Ovary (tissue), 9 donors: ENCODE measurements around the gene UQCRC1. TPM values are rescaled to one million over a fixed set of nuclear protein-coding genes. Genes with fewer than 3 reads are reported as not detected.

Experiments used
- DNase-seq, 5 donors: peaks; one replicate each; pipeline ENCODE4 v3.0.0-alpha.2; 2019 to 2020
- H3K27ac ChIP-seq, 2 donors: fragments of 200-600 bp; one replicate each; pipeline versions ENCODE4 v1.5.1 to v1.8.0; 2019 to 2022
- H3K27me3 ChIP-seq: fragments of 200-600 bp; one replicate; pipeline ENCODE4 v1.8.0; 2022
- H3K36me3 ChIP-seq: fragments of 200-600 bp; sonication (generic); one replicate; pipeline ENCODE4 v1.5.1; 2019
- H3K4me1 ChIP-seq: one replicate; pipeline ENCODE4 v1.8.1; 2013; ENCODE audit warnings: mild to moderate bottlenecking, moderate library complexity; ENCODE audit not compliant: insufficient read depth
- H3K4me3 ChIP-seq: fragments of 200-600 bp; sonication (generic); one replicate; pipeline ENCODE4 v1.5.1; 2017
- H3K9me3 ChIP-seq, 2 donors: fragments of 200-600 bp in 1 of 2; sonication (generic) in 1 of 2; one replicate each; pipeline versions ENCODE4 v1.5.1 to v1.8.1; 2013 to 2019; ENCODE audit warnings: mild to moderate bottlenecking in 1 of 2, moderate library complexity in 1 of 2
- CTCF ChIP-seq, 3 donors: fragments of 450-650 bp in 2 of 3; fragments of 200-600 bp in 1 of 3; IDR thresholded peaks; one replicate each; pipeline versions ENCODE4 v1.5.1 to v1.8.0; 2016 to 2022; ENCODE audit warnings: antibody characterized with exemption in 3 of 3, mild to moderate bottlenecking in 1 of 3
- EP300 ChIP-seq: sonication (generic); formaldehyde crosslinking; IDR thresholded peaks from one replicate; pipeline ENCODE4 v1.6.1; 2017; ENCODE audit warnings: antibody characterized with exemption
- POLR2A ChIP-seq: fragments of 450-650 bp; IDR thresholded peaks from one replicate; pipeline ENCODE4 v1.6.1; 2017; ENCODE audit warnings: antibody characterized with exemption, mild to moderate bottlenecking, moderate library complexity
- WGBS, 3 donors: extraction: QIAGEN DNeasy Blood & Tissue Kit in 1 of 3; methylation state at CpG; one replicate each; pipeline versions ENCODE4 v1.1.5 to v1.1.7; 2013 to 2017; 5-methylcytosine and 5-hydroxymethylcytosine counted together
- intact Hi-C, 4 donors: fragments of 100-400 bp; cut with DNase I; formaldehyde crosslinking; loops; one replicate each; pipeline versions ENCODE4 v1.11.0 to v1.15.1; 2022 to 2023
- polyA plus RNA-seq, 2 donors: library from polyadenylated mRNA; stranded (reverse); fragments of 200-250 nt in 1 of 2; fragments of 350-450 nt in 1 of 2; fragmentation: Illumina TruSeq in 1 of 2; extraction: RNeasy Lipid Tissue Mini Kit (QIAGEN cat#74804) in 1 of 2; gene quantifications; one replicate each; pipeline ENCODE4 v1.2.3, GENCODE V29; 2013 to 2014
- total RNA-seq, 7 donors: library from RNA; depleted of rRNA in 2 of 7; stranded (reverse); fragments of >200 nt in 2 of 7; fragmentation: NEBNext Ultra II Directional in 3 of 7; extraction: Animal tissue kit (Norgen Biotek cat#: 25700) in 3 of 7; gene quantifications; one replicate each; pipeline versions ENCODE4 v1.1.0 to v1.2.4, GENCODE V29; 2016 to 2023
- donor health status: DM: no; HTN: no; CAD: no; lungs with moderate emphysema.
- donor health status: DM: no; HTN: no; CAD: no.
- donor health status: Bipolar disorder and iron deficiency.
- donor health status: DM: yes; HTN: yes; CAD: no.
- donor health status: DM: no; HTN: no; CAD: no.
- donor health status: DM: yes; HTN: yes; CAD: no.

The UQCRC1 gene
- total and polyA plus RNA-seq, 9 donors, result 102 to 153 (median 118) TPM

- DNase-seq, result no peak
- TF ChIP-seq CTCF (IDR thresholded peaks at IDR 0.05), result no peak
- no peak for TF ChIP-seq EP300
- no peak for TF ChIP-seq POLR2A
Measured at GRCh38 chr3:48567500-48567899, 41.9 kb downstream of the UQCRC1 start.

GRCh38 chr3:48567090-48567489, 42.4 kb downstream of the UQCRC1 start:
- H3K27me3 ChIP-seq, result no peaks in the 10 kb centered on the region
- WGBS, 3 donors, result 86 to 88% (median 87%) methylated on average over 5 of the region's 5 CpGs
- DNase-seq, result no peak
- TF ChIP-seq POLR2A (no peak), EP300 (no peak), CTCF (IDR thresholded peaks at IDR 0.05) (no peak)
- intact Hi-C loops, result no loop called here
- no peak overlapping the region for H3K4me3 ChIP-seq
- no peaks in the 10 kb centered on the region for H3K4me1 ChIP-seq
- no peak overlapping the region for H3K27ac ChIP-seq
- no peaks in the 10 kb centered on the region for H3K9me3 ChIP-seq
- no peaks in the 10 kb centered on the region for H3K36me3 ChIP-seq

More at GRCh38 chr3:48567500-48567899, 41.9 kb downstream of the UQCRC1 start:
- intact Hi-C loops, result no loop called here
- Histone ChIP-seq H3K4me1 (no peaks in the 10 kb centered on the region), H3K27ac (no peak overlapping the region), H3K27me3 (no peaks in the 10 kb centered on the region), H3K9me3 (no peaks in the 10 kb centered on the region), H3K36me3 (no peaks in the 10 kb centered on the region), H3K4me3 (no peak overlapping the region)
- WGBS, 3 donors, result 86 to 95% (median 93%) methylated on average over 11 of the region's 11 CpGs

- H3K27me3 ChIP-seq, result no peaks in the 10 kb centered on the region
Measured at GRCh38 chr3:48566401-48566760, 43.1 kb downstream of the UQCRC1 start.

GRCh38 chr3:48565591-48566400, 43.6 kb downstream of the UQCRC1 start:
- Histone ChIP-seq H3K27ac (no peak overlapping the region), H3K4me1 (peaks cover 3% of the 10 kb centered on the region), H3K27me3 (no peaks in the 10 kb centered on the region), H3K9me3 (no peaks in the 10 kb centered on the region), H3K36me3 (no peaks in the 10 kb centered on the region), H3K4me3 (no peak overlapping the region)
- no peak for DNase-seq
- WGBS, 3 donors, result 53 to 61% (median 55%) methylated on average over 7 of the region's 7 CpGs
- TF ChIP-seq CTCF (IDR thresholded peaks at IDR 0.05) (no peak), EP300 (no peak), POLR2A (no peak)
- intact Hi-C loops, result no loop called here

More at GRCh38 chr3:48566401-48566760, 43.1 kb downstream of the UQCRC1 start:
- H3K36me3 ChIP-seq, result no peaks in the 10 kb centered on the region
- TF ChIP-seq EP300 (no peak), CTCF (IDR thresholded peaks at IDR 0.05) (no peak)
- intact Hi-C loops, result no loop called here
- no peak overlapping the region for H3K4me3 ChIP-seq
- WGBS, 3 donors, result 84 to 87% (median 87%) methylated on average over 7 to 9 of the region's 9 CpGs
- no peak overlapping the region for H3K27ac ChIP-seq
- no peaks in the 10 kb centered on the region for H3K4me1 ChIP-seq
- H3K9me3 ChIP-seq, result no peaks in the 10 kb centered on the region
- no peak for DNase-seq
